Skeletal muscle cell (primary cell): Measurements from ENCODE around the gene NTHL1.

Source experiments
- DNase-seq: peaks from one replicate; pipeline ENCODE4 v3.0.0-alpha.2; 2010; ENCODE audit warnings: low read depth
- H3K4me3 ChIP-seq: 2 replicates; pipeline ENCODE4 v1.5.1; 2011; ENCODE audit warnings: low read depth, mild to moderate bottlenecking, control low read depth, low read length, moderate library complexity

Gene NTHL1

GRCh38 chr16:2071454-2072202, 24.0 kb upstream of the NTHL1 start:
- no peak for DNase-seq
- H3K4me3 ChIP-seq, result no peak overlapping the region

- H3K4me3 ChIP-seq, result no peak overlapping the region
- DNase-seq, result no peak
These were observed 23.2 kb upstream of the NTHL1 start for GRCh38 chr16:2070576-2071453.

GRCh38 chr16:2066139-2066538, 18.5 kb upstream of the NTHL1 start:
- H3K4me3 ChIP-seq, result no peak overlapping the region
- no peak for DNase-seq

- no peak for DNase-seq
- no peak overlapping the region for H3K4me3 ChIP-seq
These were observed 16.8 kb upstream of the NTHL1 start for GRCh38 chr16:2064368-2064945.

- DNase-seq, result no peak
- no peak overlapping the region for H3K4me3 ChIP-seq
These were observed 16.2 kb upstream of the NTHL1 start for GRCh38 chr16:2063861-2064260.

GRCh38 chr16:2062801-2063200, 15.2 kb upstream of the NTHL1 start:
- DNase-seq, result no peak
- no peak overlapping the region for H3K4me3 ChIP-seq

GRCh38 chr16:2061526-2061925, 13.9 kb upstream of the NTHL1 start:
- no peak for DNase-seq
- H3K4me3 ChIP-seq, result no peak overlapping the region

- no peak for DNase-seq
These were observed 13.4 kb upstream of the NTHL1 start for GRCh38 chr16:2061023-2061422.

GRCh38 chr16:2060346-2060745, 12.7 kb upstream of the NTHL1 start:
- H3K4me3 ChIP-seq, result no peak overlapping the region
- no peak for DNase-seq

More at GRCh38 chr16:2061023-2061422, 13.4 kb upstream of the NTHL1 start:
- no peak overlapping the region for H3K4me3 ChIP-seq

GRCh38 chr16:2058872-2059271, 11.2 kb upstream of the NTHL1 start:
- no peak for DNase-seq
- H3K4me3 ChIP-seq, result no peak overlapping the region

- no peak for DNase-seq
- H3K4me3 ChIP-seq, result no peak overlapping the region
These were observed 10.8 kb upstream of the NTHL1 start for GRCh38 chr16:2058420-2058819.

GRCh38 chr16:2057438-2057837, 9.8 kb upstream of the NTHL1 start:
- no peak overlapping the region for H3K4me3 ChIP-seq
- DNase-seq, result no peak

- no peak overlapping the region for H3K4me3 ChIP-seq
- DNase-seq, result no peak
These were observed 9.2 kb upstream of the NTHL1 start for GRCh38 chr16:2056681-2057407.

- DNase-seq, result no peak
- H3K4me3 ChIP-seq, result no peak overlapping the region
These were observed 8.4 kb upstream of the NTHL1 start for GRCh38 chr16:2056077-2056476.

GRCh38 chr16:2054543-2055245, 7.1 kb upstream of the NTHL1 start:
- no peak overlapping the region for H3K4me3 ChIP-seq
- DNase-seq, result no peak

- H3K4me3 ChIP-seq, result no peak overlapping the region
- DNase-seq, result no peak
These were observed 6.3 kb upstream of the NTHL1 start for GRCh38 chr16:2053897-2054296.

- no peak for DNase-seq
- no peak overlapping the region for H3K4me3 ChIP-seq
These were observed 5.6 kb upstream of the NTHL1 start for GRCh38 chr16:2053211-2053610.

- no peak for DNase-seq
- H3K4me3 ChIP-seq, result peak overlapping the region; percentile 81
These were observed 496 bp upstream of the NTHL1 start for GRCh38 chr16:2048116-2048543.

GRCh38 chr16:2046893-2047329, 723 bp downstream of the NTHL1 start:
- DNase-seq, result no peak
- peak overlapping the region; percentile 81 for H3K4me3 ChIP-seq
